NCI-H82 treated with DMSO at 0.1 percent for 48 hours (cell line): ENCODE measurements around the gene ARHGEF16.

Experiments used
- DNase-seq: peaks from one replicate; lab custom pipeline; 2025; ENCODE audit not compliant: unreplicated experiment; lab: John Stamatoyannopoulos, UW

ARHGEF16 gene

DNA sequence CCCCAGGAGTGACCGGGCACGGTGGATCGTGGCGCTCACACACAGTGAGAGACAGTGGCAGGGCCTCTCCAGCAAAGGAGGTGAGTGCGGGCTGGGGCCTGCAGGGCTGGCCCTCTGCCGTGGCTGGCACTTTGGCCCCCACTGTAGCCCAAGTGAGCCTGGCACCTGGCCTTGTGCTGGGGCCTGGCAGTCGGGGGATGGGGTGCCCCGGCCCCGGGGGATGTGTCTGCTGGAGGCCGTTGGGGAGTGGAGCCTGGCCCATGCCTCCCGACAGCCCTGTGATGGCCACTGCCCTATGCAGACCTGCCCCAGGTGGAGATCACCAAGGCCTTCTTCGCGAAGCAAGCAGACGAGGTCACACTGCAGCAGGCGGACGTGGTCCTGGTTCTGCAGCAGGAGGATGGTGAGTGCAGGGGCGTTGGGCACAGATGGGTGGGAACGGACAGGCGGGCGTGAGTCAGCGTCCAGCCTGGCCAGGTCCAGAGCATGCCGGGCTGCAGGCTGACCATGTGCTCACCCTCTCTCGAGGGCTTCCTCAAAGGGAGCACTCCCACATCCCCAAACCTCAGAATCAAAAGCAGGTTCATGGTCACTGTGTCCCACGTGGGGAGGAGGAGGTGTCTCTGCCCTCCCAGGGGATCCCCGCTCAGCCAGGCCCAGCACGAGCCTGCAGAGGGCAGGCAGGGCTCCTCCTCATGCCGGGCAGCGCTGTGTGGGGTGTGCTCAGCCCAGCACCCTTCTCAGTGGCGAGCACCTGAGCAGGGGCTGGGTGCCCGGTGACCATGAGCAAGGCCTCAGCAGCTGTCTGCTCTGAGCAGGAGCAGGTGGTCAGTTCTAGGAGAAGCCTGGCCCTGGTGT is 25.3 kb downstream of the ARHGEF16 start:
- DNase-seq = no peak

GRCh38 chr1:3480369-3480719 is 25.9 kb downstream of the ARHGEF16 start:
- DNase-seq = no peak

- no peak for DNase-seq
Observed at GRCh38 chr1:3481046-3481445, 26.6 kb downstream of the ARHGEF16 start.

- DNase-seq = no peak
Observed at GRCh38 chr1:3481836-3482375, 27.4 kb downstream of the ARHGEF16 start.

DNA sequence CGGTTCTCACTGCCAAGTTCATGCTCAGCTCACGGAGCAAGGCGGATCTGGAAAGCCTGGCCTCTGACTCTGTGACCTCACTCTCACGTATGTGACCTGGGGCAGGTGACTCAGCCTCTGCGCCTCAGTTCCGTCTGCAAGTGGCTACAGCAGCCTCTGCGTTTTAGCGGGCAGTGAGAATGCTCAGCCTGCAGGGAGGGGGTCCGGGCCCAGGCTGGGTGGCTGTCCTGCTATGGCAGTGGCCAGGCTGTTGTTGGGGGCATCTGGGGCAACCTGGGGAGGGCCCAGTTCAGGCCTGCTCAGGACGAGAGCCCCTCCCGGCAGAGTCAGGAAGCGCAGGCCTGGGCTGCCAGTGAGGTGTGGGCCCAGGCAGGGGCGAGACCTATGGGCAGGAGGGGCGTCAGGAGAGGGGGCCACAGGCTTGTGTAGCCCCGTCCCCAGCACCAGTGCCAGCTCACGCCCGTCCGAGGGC is 27.9 kb downstream of the ARHGEF16 start:
- no peak for DNase-seq

GRCh38 chr1:3483380-3483779 is 28.9 kb downstream of the ARHGEF16 start:
- no peak for DNase-seq

DNA sequence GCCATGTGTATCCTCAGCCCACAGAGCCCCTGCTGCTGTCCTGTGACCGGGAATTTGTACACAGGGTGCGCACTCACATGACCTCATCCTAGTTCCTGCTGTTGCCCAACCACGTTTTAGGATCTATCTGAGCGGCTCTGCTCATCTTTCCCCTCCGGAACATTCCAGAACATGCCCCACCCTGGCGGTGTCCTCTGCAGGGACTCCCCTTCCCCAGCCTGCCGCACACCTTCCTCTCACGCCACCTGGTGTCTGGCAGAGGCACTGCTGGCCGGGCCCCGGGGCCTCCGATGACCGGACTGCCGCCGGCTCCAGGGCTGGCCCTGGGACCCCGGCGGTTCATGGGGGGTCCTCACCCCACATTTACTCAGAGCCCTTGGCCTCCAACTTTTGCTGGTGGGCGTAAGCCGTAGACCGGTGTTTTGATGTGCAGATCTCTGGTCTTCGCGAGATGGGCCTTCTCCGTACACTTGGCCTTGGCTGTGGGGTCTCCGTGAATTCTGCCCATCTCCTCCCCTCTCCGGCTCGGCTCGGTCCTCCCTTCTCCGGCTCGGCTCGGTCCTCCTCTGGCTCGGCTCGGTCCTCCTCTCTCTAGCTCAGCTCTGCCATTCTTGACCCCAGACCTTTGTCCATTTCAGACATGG is 29.5 kb downstream of the ARHGEF16 start:
- no peak for DNase-seq

DNA sequence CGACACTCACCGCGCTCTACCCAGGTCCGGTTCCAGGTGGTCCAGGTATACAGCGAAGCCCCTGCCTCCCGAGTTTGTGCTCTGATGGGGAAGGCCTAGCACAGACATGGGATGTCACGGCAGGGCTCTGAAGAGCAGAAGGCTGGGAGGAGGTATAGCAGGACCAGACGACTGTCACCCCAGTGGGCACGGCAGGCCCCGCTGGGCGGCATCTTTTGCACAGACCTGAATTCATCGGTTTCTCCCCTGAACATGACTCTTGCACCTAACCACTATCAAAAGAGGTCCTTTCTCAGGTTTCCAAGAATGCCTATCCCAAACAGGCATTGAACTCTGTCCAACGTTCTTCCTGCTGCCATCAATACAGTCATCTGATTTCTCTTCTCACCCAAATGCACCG is 30.6 kb downstream of the ARHGEF16 start:
- no peak for DNase-seq

GRCh38 chr1:3488432-3488831 is 34.0 kb downstream of the ARHGEF16 start:
- DNase-seq = no peak

DNA sequence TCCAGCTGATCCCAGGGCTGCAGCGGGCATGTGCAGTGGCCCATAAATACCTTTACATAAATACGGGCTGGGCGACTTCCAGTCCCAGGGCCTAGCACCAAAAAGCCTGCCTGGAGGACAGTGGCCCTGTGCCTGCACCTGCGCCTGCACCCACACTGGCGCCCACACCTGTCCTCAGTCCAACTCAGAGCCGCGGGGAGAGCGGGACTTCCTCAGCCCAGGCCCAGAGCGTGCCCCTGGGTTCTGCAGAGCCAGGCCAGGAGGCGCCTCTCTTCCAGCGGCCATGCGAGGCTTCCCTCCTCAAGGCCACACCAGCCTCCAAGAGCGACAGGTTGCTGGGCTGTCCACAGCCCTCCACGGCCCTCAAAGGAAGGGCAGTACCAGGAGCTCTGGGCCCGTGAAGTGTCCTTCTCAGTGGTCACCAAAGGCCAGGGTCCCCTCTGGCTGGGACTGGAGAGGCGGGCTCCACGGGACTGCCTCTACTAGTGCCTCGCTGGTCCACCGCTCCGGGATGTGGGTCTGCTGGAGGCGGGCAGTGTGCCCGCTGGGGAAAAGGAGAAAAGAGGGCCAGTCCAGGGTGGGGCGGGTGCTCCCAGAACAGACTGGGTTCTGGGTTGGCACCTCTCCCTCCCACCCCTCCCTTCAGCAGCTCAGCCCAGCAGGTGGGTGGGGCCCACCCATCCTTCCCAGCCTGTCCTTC is 35.7 kb downstream of the ARHGEF16 start:
- no peak for DNase-seq

DNA sequence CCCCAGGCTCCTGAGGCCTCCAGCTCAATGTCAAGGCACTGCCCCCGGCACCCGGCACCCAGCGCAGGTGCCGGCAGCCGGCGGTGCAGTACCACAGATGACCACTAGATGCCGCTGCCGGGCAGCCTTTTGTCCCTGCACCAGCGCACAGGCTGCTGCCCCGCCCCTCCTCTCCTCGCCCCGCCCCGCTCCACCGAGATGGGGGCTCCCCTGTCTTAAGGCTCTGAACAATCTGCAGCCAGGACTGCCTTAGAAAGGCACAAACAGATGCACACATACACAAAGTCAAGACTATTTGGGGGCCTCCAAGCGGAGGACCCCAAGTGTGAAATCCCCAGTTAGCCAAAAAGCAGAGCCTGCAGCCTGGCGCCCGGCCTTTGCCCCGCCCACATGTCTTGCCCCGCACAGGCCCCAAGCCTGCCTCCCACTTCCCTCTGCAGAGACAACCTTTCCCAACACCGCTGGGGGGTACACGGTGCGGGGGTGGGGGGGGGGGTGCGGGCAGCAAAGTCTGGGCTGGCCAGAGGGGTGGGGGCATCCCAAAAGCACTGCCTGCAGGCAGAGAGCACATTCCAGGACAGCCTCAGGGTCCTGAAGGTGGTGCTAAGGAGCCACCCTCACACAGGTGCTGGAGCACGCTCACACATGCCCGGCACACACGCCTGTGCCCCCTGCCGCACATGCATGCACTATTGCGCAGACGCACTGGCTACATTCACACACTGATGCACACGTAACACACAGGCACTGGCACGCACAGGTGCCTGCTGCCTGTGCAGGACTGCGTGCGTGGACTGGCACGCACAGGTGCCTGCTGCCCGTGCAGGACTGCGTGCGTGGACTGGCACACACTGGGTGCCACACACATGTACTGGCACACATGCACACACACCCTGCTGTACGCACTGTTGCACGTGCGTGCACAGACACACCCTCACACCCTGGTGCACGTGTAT is 37.1 kb downstream of the ARHGEF16 start:
- no peak for DNase-seq

GRCh38 chr1:3492545-3493246 is 38.2 kb downstream of the ARHGEF16 start:
- DNase-seq = no peak

DNA sequence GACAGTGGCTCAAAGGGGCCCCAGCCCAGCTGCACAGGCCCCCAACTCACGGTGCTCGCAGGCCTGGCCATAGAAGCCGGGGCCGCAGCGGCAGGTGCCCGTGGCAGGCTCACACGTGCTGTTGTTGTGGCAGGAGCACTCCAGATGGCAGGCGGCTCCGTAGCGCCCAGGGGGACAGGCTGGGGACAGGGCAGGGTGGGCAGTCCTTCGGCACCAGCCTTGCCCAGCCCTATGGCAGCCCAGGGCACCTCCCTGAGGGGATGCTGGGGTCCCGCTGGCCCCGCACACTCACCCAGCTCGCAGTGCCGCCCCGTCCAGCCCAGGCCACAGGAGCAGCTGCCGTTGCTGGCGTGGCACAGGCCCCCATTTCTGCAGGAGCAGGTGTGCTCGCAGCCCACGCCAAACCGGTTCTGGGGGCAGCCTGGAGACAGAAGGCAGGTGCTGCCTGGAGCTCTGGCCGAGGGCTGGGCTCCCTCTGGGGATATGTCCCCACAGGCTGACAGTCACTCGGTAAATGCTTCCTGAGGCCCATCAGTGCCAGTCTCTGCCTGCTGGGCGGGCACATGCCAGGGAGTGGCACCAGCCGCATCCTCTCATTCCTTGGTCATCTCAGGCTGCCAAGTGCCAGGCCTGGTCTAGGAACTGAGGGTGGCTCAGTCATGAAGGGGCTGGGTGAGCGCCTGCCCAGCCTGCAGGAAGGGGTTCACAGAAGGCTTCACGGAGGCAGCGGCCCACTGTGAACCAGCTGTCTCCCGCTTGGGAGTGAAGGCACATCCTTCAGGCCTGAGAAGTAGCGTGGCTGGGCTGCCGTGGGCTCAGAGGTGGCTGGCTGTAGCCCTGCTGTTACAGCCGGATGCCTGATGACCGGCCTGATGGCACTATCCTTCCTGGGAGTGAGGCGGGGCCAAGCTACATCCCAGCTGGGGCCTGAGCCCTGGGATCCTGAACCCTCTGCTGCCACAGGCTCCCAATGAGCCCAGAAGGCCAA is 40.1 kb downstream of the ARHGEF16 start:
- DNase-seq = no peak

DNA sequence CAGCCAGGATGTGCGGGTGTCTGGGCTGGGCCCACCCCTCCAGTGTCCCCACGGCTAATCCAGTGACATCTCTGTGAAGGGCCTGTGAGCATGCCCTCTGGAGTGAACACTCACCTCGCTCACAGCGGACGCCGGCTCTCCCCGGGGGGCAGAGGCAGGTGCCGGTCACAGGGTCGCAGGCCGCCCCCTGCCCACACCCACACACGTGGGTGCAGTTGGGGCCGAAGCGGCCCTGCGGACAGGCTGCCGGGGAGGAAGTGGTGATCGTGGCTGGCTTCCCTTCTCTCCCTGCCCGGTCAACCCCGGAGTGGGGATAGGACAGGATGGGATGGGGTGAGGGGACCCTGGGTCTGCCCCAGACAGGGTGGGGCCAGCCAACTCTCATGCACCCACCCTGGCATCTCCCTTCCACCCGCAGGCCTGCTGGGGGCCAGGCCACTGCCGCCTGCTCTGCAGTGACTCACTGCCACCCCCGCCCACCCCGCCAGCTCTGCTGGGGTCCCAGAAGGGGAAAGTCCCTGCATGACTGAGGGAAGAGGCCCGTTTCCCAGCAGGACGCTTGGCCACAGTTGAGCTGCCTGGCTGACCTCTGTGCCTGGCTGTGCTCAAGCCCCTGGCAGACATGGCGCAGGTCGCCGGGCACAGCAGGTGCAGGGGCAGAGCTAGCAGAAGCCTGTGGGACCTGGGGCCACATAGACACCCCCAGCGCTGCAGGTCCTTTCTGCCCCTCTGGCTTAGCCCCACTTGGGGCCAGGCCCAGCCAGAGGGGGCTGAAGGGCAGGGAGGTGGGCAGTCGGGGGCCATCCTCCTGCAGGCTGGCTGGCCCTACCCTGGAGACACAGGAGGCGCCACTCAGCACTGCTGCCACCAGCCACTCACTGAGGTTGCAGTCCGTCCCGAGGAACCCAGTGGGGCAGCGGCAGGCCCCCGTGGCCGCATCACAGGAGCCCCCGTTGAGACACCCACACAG is 41.6 kb downstream of the ARHGEF16 start:
- no peak for DNase-seq

GRCh38 chr1:3496916-3497315 is 42.5 kb downstream of the ARHGEF16 start:
- no peak for DNase-seq

GRCh38 chr1:3497521-3497920 is 43.1 kb downstream of the ARHGEF16 start:
- no peak for DNase-seq

DNA sequence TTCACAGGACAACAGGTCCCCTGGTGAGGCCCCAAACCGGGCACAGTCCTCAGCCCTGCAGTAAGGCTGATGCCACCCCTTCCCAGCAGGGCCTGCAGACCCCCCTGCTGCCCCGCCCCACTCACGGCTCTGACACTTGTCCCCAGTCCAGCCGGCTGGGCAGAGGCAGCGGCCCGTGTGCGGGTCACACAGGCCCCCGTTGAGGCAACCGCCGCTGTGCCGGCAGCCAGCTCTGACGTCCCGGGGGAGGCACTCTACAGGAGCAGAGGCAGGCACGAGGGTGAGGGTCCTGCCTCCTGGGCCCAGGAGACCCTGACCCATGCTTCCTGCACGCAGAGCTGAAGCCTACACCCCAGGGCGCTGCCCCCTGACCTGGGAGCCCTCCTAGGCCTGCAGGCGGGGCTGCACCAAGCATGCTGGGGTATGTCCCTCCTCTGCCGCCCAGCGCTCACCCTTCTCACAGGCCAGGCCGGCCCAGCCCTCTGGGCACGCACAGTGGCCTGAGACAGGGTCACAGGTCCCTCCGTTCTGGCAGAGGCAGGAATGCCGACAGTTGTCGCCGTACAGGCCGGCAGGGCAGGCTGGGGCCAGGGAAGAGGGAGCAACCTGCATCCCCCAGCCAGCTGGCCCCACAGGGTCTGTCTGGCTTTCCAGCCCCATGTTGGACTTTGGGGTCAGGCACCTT is 43.9 kb downstream of the ARHGEF16 start:
- DNase-seq = no peak
